Measurements from ENCODE around the gene SLC25A24. TPM values are rescaled to one million over a fixed set of nuclear protein-coding genes. Genes with fewer than 3 reads are reported as not detected.

SLC25A24 gene
- total and polyA plus RNA-seq, 3 donors from 2014 or later, result 9.8 to 15.5 (median 12.3) TPM

- Histone ChIP-seq H3K36me3 (ENCODE audit: low read depth, missing control alignments) (no peaks in the 10 kb centered on the region), H3K9me3 (no peaks in the 10 kb centered on the region), H3K4me3 (no peak overlapping the region), H3K27me3 (no peaks in the 10 kb centered on the region), H3K4me1 (no peaks in the 10 kb centered on the region), H3K27ac (no peak overlapping the region)
- WGBS, 2 donors, result 82 to 91% methylated on average over 3 to 6 of the region's 6 CpGs
- TF ChIP-seq, protein P1, sequence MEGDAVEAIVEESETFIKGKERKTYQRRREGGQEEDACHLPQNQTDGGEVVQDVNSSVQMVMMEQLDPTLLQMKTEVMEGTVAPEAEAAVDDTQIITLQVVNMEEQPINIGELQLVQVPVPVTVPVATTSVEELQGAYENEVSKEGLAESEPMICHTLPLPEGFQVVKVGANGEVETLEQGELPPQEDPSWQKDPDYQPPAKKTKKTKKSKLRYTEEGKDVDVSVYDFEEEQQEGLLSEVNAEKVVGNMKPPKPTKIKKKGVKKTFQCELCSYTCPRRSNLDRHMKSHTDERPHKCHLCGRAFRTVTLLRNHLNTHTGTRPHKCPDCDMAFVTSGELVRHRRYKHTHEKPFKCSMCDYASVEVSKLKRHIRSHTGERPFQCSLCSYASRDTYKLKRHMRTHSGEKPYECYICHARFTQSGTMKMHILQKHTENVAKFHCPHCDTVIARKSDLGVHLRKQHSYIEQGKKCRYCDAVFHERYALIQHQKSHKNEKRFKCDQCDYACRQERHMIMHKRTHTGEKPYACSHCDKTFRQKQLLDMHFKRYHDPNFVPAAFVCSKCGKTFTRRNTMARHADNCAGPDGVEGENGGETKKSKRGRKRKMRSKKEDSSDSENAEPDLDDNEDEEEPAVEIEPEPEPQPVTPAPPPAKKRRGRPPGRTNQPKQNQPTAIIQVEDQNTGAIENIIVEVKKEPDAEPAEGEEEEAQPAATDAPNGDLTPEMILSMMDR (IDR thresholded peaks at IDR 0.05), result no peak
- no peak for TF ChIP-seq POLR2A (IDR thresholded peaks at IDR 0.05)
- no peak for DNase-seq
- intact Hi-C loops (cut with DNase I; ENCODE audit: low total_unique reads), result no loop called here
These were observed 115.2 kb downstream of the SLC25A24 start for GRCh38 chr1:108084866-108085477.

Other genes with a start within 250 kb of the SLC25A24 start
- 10 to 100 TPM; 10.1 to 11.3 TPM for gene VAV3, start 235.2 kb downstream of the SLC25A24 start, total RNA-seq
- 11.4 TPM for gene VAV3, start 235.2 kb downstream of the SLC25A24 start, polyA plus RNA-seq (ENCODE audit: insufficient read depth, low read depth, low replicate concordance)
- gene NBPF4, start 43.7 kb upstream of the SLC25A24 start, total RNA-seq, result 1 to 10 TPM; 2.5 to 6.9 TPM
- gene NBPF4, start 43.7 kb upstream of the SLC25A24 start, polyA plus RNA-seq (ENCODE audit: insufficient read depth, low read depth, low replicate concordance), result 10.5 TPM
- 1 to 10 TPM; 1.8 to 6.8 TPM for gene NBPF6, start 250.0 kb upstream of the SLC25A24 start, total RNA-seq
- 10.7 TPM for gene NBPF6, start 250.0 kb upstream of the SLC25A24 start, polyA plus RNA-seq (ENCODE audit: insufficient read depth, low read depth, low replicate concordance)